GM21825 (cell line): ENCODE results near the gene CYSLTR2.

Source experiments
- ATAC-seq: cut with Tn5 transposase; IDR thresholded peaks from one replicate; pipeline ENCODE4 v1.9.1; 2021; ENCODE audit warnings: mild to moderate bottlenecking, moderate library complexity; ENCODE audit not compliant: unreplicated experiment

The CYSLTR2 gene, protein sequence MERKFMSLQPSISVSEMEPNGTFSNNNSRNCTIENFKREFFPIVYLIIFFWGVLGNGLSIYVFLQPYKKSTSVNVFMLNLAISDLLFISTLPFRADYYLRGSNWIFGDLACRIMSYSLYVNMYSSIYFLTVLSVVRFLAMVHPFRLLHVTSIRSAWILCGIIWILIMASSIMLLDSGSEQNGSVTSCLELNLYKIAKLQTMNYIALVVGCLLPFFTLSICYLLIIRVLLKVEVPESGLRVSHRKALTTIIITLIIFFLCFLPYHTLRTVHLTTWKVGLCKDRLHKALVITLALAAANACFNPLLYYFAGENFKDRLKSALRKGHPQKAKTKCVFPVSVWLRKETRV

DNA sequence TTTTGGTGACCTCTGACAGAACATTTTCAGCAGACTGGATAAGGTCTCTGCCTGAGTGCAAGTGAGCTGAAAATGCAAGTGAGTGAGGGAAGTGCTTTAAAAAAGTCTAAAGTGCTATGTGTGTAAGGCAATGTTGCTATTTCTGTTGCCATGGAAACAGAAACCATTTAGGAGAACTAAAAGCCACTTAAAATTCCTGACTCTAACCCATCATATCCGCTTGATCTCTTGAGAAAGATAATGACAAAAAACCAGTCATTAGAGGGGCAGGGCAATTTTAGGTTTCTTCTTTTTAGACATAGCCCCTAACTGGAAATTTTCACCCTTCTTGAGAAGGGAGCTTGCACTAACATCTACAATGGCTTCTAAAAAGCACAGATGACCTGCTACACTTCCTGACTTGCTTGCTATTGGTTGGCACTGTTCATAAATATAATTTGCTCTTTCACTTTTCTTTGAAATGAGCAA lies at the start of gene CYSLTR2:
CYSLTR2 (plus strand) TSS at position 458 of the 468 bp plus-strand sequence. CDS start 52,889 bp downstream, outside the sequence.
- no peak for ATAC-seq

GRCh38 chr13:48615049-48615448 lies 38.7 kb upstream of the CYSLTR2 start:
- ATAC-seq, result no peak

GRCh38 chr13:48618937-48619336 lies 34.8 kb upstream of the CYSLTR2 start:
- no peak for ATAC-seq

DNA sequence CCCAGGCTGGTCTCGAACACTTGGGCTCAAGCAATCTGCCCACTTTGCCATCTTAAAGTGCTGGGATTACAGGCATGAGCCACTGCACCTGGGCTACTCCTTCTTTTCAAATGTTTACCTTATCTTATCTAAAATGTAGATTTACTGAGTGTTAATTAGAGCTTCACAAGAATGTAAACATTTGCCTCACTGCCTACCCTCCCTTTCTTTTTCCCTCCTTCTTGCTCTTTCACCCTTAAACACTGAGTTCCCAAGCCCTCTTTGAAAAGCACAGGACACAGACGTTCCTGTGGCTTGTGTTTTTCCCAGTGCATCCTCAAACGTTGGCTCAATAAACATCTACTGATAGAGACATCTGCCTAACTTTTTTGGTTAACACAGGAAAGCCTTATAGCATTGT lies 32.7 kb upstream of the CYSLTR2 start:
- ATAC-seq, result no peak

DNA sequence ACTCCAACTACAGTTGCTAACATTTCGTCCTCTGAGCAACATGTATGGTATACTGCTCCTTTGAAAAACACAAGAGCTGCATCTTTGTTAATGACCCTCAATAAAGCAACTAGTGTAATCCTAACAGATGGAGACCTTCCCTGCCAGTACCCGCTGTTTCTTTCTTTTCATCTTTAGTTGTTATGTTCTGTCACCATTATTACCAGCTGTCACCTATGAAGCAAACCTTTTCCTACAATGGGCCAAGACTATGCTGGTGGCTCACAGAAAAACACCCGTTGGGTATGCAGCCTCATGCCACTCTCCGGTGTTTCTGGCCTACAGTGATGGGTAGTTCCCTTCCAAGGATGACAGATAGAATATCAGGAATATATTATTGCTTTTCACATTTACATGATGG lies 29.7 kb upstream of the CYSLTR2 start:
- no peak for ATAC-seq

GRCh38 chr13:48624858-48625257 lies 28.9 kb upstream of the CYSLTR2 start:
- no peak for ATAC-seq

DNA sequence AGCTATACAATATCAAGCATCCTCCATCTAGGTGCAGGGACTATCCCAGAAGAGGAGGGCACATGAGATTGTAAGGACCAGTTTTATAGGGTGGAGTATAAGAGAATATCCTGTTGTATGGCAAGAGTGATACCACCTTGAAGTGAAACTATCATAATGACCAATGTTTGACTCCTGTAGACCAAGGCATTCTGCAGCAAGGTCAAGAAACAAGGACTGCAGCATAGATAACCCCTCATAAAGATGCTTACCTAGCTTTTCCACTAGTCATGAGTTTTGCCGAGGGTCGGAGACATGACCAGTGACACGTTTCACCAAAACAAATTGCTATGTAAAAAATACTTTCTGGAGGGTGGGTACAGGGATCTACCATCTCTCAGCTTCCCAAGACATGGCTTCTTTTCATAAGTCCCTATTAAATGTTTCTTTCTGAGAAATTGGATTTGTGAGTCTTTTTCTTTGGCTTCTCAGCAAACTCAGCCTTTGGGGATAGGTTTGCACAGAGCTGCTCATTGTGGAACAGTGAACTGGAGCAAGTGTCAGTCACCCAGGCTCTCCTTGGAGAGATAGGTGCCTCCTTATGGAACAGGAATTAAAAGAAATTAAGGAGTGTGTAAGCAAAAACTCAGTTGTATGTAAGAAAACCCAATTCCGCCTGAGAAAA lies 28.2 kb upstream of the CYSLTR2 start:
- no peak for ATAC-seq

DNA sequence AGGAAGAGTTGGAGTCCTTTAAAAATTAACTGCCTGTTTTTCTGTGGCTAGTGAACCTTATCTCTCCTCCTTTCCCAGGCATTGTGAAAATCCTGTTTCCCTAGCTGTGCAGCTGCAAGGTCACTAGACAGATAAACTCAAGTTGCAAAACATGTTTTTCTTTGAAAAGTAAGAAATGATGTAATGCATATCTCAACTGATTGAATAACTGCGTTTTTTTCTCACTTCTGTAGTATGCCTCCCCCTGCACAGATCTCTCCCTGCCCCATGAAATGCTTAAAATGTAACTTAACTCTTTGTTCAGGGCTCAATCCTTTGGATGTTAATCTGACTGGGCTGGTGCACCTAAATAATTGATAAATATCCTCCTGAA lies 27.7 kb upstream of the CYSLTR2 start:
- no peak for ATAC-seq

GRCh38 chr13:48626726-48627451 lies 26.8 kb upstream of the CYSLTR2 start:
- no peak for ATAC-seq

- no peak for ATAC-seq
Measured at GRCh38 chr13:48629277-48629676, 24.5 kb upstream of the CYSLTR2 start.

DNA sequence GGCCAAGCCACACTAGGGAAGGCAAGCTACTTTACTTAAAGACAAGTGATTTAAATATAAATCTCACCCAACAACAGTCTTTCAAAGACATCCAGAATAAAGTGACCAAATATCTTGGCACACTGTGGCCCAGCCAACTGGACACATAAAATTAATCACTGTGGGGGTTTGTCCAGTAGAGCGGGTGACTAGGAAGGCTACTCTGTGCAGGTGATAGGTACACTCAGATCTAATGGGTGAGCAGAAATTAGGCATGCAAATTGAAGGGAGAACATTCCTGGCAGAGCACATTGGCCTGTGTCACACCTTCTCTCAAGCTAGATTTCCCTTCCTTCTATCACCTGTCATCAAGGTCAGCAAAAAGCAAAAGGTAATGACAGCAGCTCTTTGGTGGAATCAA lies 23.4 kb upstream of the CYSLTR2 start:
- no peak for ATAC-seq

GRCh38 chr13:48630773-48631172 lies 23.0 kb upstream of the CYSLTR2 start:
- ATAC-seq, result no peak

GRCh38 chr13:48631441-48631840 lies 22.3 kb upstream of the CYSLTR2 start:
- no peak for ATAC-seq

DNA sequence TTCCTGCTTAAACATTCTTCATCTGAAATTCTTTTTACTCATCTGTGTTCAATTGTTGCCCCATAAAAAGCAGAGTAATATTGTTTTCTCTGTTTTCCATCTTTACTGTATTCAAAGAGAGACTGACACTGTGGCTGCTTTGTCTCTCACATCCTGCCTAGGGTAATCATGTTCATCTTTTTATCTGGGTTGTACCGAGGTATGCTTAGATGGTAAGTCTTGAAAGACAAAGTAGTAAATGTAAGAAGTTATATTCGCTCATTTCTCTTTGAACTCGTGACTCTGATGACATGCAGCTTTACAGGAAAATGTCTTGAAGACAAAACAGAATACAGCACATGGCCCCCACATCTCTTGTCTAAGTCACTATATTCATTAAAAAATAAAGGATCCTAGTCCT lies 20.0 kb upstream of the CYSLTR2 start:
- ATAC-seq, result no peak

- no peak for ATAC-seq
Measured at GRCh38 chr13:48634636-48635035, 19.1 kb upstream of the CYSLTR2 start.

DNA sequence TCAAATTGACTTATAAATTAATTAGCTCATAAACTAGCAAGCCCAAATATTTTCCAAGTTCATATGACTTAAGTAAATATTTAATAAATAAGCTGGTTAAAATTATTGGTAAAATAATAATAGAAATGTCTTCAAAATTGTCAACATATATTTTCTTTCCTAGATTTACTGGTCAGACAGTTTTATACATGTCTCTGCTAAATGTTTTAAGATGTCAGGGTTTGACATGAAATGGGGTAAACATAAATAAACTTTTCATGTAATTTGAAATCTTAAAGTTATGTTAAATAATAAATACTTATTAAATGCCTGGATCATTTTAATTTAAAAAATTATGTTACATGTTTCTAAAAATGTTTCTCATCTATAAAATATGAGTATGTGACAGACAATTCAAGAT lies 18.3 kb upstream of the CYSLTR2 start:
- ATAC-seq, result no peak

DNA sequence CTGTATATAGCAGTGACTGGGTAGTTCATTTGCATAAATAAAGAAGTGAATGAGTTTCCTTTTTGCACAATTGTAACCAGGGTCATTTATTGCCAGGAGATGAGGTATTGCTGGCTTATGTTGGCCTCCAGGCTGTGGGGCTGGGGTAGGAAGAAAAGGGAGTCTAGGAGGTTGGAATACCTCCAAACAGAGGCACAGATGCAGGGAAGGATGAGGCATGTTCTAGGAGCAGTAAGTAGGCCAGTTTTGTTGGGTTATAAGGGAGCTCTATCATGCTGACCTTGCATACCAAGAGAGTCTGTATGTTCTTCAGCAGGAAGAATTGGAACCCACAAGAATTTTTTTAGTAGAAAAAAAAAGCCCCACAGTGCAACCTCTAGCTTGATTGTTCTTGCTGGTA lies 17.2 kb upstream of the CYSLTR2 start:
- ATAC-seq, result no peak

GRCh38 chr13:48637601-48638000 lies 16.1 kb upstream of the CYSLTR2 start:
- ATAC-seq, result no peak

DNA sequence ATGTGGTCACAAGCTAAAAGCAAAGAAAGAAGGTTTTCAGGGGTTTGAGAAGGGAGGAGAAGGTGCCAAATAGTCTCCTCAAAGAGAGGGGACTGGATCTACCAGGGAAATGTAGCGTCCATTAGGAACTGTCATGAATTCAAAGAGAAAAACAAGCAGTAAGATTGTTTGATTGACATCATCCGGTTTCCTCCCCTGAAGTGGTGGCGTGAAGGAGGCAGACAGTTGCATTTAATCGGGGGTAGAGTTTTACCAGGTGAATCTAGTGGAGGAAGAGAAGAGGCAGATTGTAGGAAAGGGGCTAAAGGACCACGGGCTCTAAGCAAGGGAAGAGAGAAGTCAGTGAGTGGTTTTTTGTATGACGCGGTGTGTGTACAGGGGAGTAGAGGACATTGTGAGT lies 13.0 kb upstream of the CYSLTR2 start:
- no peak for ATAC-seq

- no peak for ATAC-seq
Measured at GRCh38 chr13:48641404-48641803, 12.3 kb upstream of the CYSLTR2 start.

GRCh38 chr13:48642061-48642460 lies 11.7 kb upstream of the CYSLTR2 start:
- ATAC-seq, result no peak

GRCh38 chr13:48643159-48643558 lies 10.6 kb upstream of the CYSLTR2 start:
- ATAC-seq, result no peak
